ENCODE results near the gene RASSF5.
"Not testable (repeated sequence)": the region's sequence is repeated elsewhere in the genome, so short reads cannot be mapped to it uniquely, and the experiment has no call there.

The RASSF5 gene

GRCh38 chr1:206476591-206476990 lies 30.7 kb upstream of the RASSF5 start:
- DNase-seq (no peak), ATAC-seq (no peak)

GRCh38 chr1:206477110-206477509 lies 30.2 kb upstream of the RASSF5 start:
- no peak for DNase-seq
- ATAC-seq, result no peak

- ATAC-seq (no peak), DNase-seq (no peak)
Observed at GRCh38 chr1:206477581-206478380, 29.6 kb upstream of the RASSF5 start.

- DNase-seq (no peak), ATAC-seq (no peak)
Observed at GRCh38 chr1:206478746-206479145, 28.6 kb upstream of the RASSF5 start.

GRCh38 chr1:206479183-206480125 lies 27.9 kb upstream of the RASSF5 start:
- ATAC-seq (peak; percentile 59), DNase-seq (peak; percentile 77)

GRCh38 chr1:206480211-206480610 lies 27.1 kb upstream of the RASSF5 start:
- no peak for ATAC-seq
- no peak for DNase-seq

GRCh38 chr1:206482611-206483010 lies 24.7 kb upstream of the RASSF5 start:
- ATAC-seq, result no peak

GRCh38 chr1:206483864-206484263 lies 23.5 kb upstream of the RASSF5 start:
- ATAC-seq, DNase-seq: not testable (repeated sequence)

More at GRCh38 chr1:206482611-206483010, 24.7 kb upstream of the RASSF5 start:
- DNase-seq, result no peak

- DNase-seq (no peak), ATAC-seq (no peak)
Observed at GRCh38 chr1:206484901-206485300, 22.4 kb upstream of the RASSF5 start.

GRCh38 chr1:206486995-206487788 lies 20.1 kb upstream of the RASSF5 start:
- ATAC-seq, result no peak
- no peak for DNase-seq

- DNase-seq, result no peak
- no peak for ATAC-seq
Observed at GRCh38 chr1:206487970-206488369, 19.4 kb upstream of the RASSF5 start.

GRCh38 chr1:206488466-206488865 lies 18.9 kb upstream of the RASSF5 start:
- ATAC-seq (no peak), DNase-seq (no peak)

GRCh38 chr1:206489980-206490770 lies 17.2 kb upstream of the RASSF5 start:
- ATAC-seq, result peak; percentile 86
- DNase-seq, result peak; percentile 87

GRCh38 chr1:206490771-206491405 lies 16.4 kb upstream of the RASSF5 start:
- ATAC-seq, result no peak
- DNase-seq, result no peak

- DNase-seq, result no peak
- no peak for ATAC-seq
Observed at GRCh38 chr1:206491616-206492015, 15.7 kb upstream of the RASSF5 start.

GRCh38 chr1:206492589-206492988 lies 14.7 kb upstream of the RASSF5 start:
- no peak for ATAC-seq

GRCh38 chr1:206493279-206493678 lies 14.1 kb upstream of the RASSF5 start:
- no peak for ATAC-seq
- DNase-seq, result no peak

More at GRCh38 chr1:206492589-206492988, 14.7 kb upstream of the RASSF5 start:
- no peak for DNase-seq

GRCh38 chr1:206495011-206495461 lies 12.3 kb upstream of the RASSF5 start:
- DNase-seq (no peak), ATAC-seq (no peak)

GRCh38 chr1:206495493-206496046 lies 11.8 kb upstream of the RASSF5 start:
- no peak for ATAC-seq

GRCh38 chr1:206496131-206496793 lies 11.1 kb upstream of the RASSF5 start:
- peak; percentile 26 for ATAC-seq

More at GRCh38 chr1:206495493-206496046, 11.8 kb upstream of the RASSF5 start:
- no peak for DNase-seq

More at GRCh38 chr1:206496131-206496793, 11.1 kb upstream of the RASSF5 start:
- no peak for DNase-seq
